Measurements from ENCODE around the gene PAF1.

The PAF1 gene

GRCh38 chr19:39386557-39386956, 4.3 kb downstream of the PAF1 start:
- TF ChIP-seq CTCF (IDR thresholded peaks at IDR 0.05; ENCODE audit: insufficient read depth, low read length, missing control alignments) = no peak
- POLR2A ChIA-PET = no interaction called here
- no peak overlapping the region for H3K4me3 ChIP-seq (ENCODE audit: low read depth, low read length)
- DNase-seq (ENCODE audit: low read depth, low spot score) = no peak
- CTCF ChIA-PET = interaction anchor here (0.9 to 1.5 kb wide), 2 partner anchors 12 to 25 kb away, joined by 3 to 6 read pairs; partner anchors contain the start of gene PLEKHG2

- no peak overlapping the region for H3K4me3 ChIP-seq (ENCODE audit: low read depth, low read length)
- TF ChIP-seq CTCF (IDR thresholded peaks at IDR 0.05; ENCODE audit: insufficient read depth, low read length, missing control alignments) = no peak
- no peak for DNase-seq (ENCODE audit: low read depth, low spot score)
- POLR2A ChIA-PET = no interaction called here
- CTCF ChIA-PET = interaction anchor here (1.2 to 1.5 kb wide), 2 partner anchors 12 kb away, joined by 6 read pairs; no protein-coding TSS in a partner anchor
Observed at GRCh38 chr19:39385629-39386411, 5.1 kb downstream of the PAF1 start.

GRCh38 chr19:39384839-39385568, 5.9 kb downstream of the PAF1 start:
- DNase-seq (ENCODE audit: low read depth, low spot score) = no peak
- CTCF ChIA-PET = interaction anchor here (1.1 to 1.2 kb wide), 2 partner anchors 11 to 13 kb away, joined by 4 to 6 read pairs; no protein-coding TSS in a partner anchor
- H3K4me3 ChIP-seq (ENCODE audit: low read depth, low read length) = no peak overlapping the region
- POLR2A ChIA-PET = no interaction called here
- no peak for TF ChIP-seq CTCF (IDR thresholded peaks at IDR 0.05; ENCODE audit: insufficient read depth, low read length, missing control alignments)

GRCh38 chr19:39382991-39383828, 7.7 kb downstream of the PAF1 start:
- CTCF ChIA-PET = interaction anchor here (0.7 to 2.1 kb wide), 3 partner anchors 8 to 120 kb away, joined by 3 to 5 read pairs (median 3); partner anchors contain the start of genes MED29 and PAF1

More at GRCh38 chr19:39382991-39383828, 7.7 kb downstream of the PAF1 start:
- TF ChIP-seq CTCF (IDR thresholded peaks at IDR 0.05; ENCODE audit: insufficient read depth, low read length, missing control alignments) = no peak
- POLR2A ChIA-PET = interaction anchor here (1.0 to 1.2 kb wide), 2 partner anchors 8 to 25 kb away, joined by 3 read pairs; partner anchors contain the start of genes MED29 and PAF1
- no peak overlapping the region for H3K4me3 ChIP-seq (ENCODE audit: low read depth, low read length)
- DNase-seq (ENCODE audit: low read depth, low spot score) = no peak

Measured in AG04449 (cell line).